Gastrocnemius medialis (tissue), 4 donors: ENCODE results near the gene HLA-DOB. TPM values are rescaled to one million over a fixed set of nuclear protein-coding genes. Genes with fewer than 3 reads are reported as not detected.

Source experiments
- ATAC-seq, 2 donors: fragments of 150-250 bp; one replicate each; pipeline ENCODE4 v1.9.1; 2016
- DNase-seq, 2 donors: peaks; one replicate each; pipeline ENCODE4 v3.0.0-alpha.2; 2019
- H3K27ac ChIP-seq, 4 donors: fragments of 200-600 bp; sonication (generic); 1 replicate in 1 of 4; 2 replicates in 3 of 4; pipeline ENCODE4 v1.5.1; 2016 to 2018; ENCODE audit warnings: mild to moderate bottlenecking in 2 of 4, moderate library complexity in 1 of 4
- H3K27me3 ChIP-seq, 3 donors: fragments of 200-600 bp; sonication (generic) in 2 of 3; 1 replicate in 1 of 3; 2 replicates in 2 of 3; pipeline versions ENCODE4 v1.5.1 to v1.6.0; 2016 to 2019; ENCODE audit warnings: mild to moderate bottlenecking in 1 of 3, moderate library complexity in 1 of 3
- H3K36me3 ChIP-seq, 2 donors: fragments of 200-600 bp; sonication (generic) in 1 of 2; one replicate each; pipeline ENCODE4 v1.5.1; 2017 to 2018
- H3K4me1 ChIP-seq, 2 donors: fragments of 200-600 bp; sonication (generic) in 1 of 2; one replicate each; pipeline ENCODE4 v1.5.1; 2016 to 2017; ENCODE audit warnings: mild to moderate bottlenecking in 2 of 2
- H3K4me3 ChIP-seq, 4 donors: fragments of 200-600 bp; sonication (generic) in 3 of 4; 1 replicate in 1 of 4; 2 replicates in 3 of 4; pipeline ENCODE4 v1.5.1; 2016 to 2019; ENCODE audit warnings: mild to moderate bottlenecking in 2 of 4
- H3K9me3 ChIP-seq, 3 donors: fragments of 200-600 bp; sonication (generic) in 2 of 3; 1 replicate in 1 of 3; 2 replicates in 2 of 3; pipeline ENCODE4 v1.5.1; 2016 to 2019
- CTCF ChIP-seq, 5 experiments: fragments of 450-650 bp in 3 of 5; fragments of 200-600 bp in 2 of 5; sonication (generic) in 2 of 5; IDR thresholded peaks in 4 of 5; conservative IDR thresholded peaks in 1 of 5; 1 replicate in 4 of 5; 2 replicates in 1 of 5; pipeline ENCODE4 v1.5.1; 2016 to 2019; ENCODE audit warnings: antibody characterized with exemption in 5 of 5, mild to moderate bottlenecking in 3 of 5, moderate library complexity in 3 of 5
- POLR2A ChIP-seq, 2 donors: fragments of 450-650 bp; IDR thresholded peaks; one replicate each; pipeline ENCODE4 v1.6.1; 2017; ENCODE audit warnings: antibody characterized with exemption in 2 of 2, mild to moderate bottlenecking in 2 of 2, moderate library complexity in 2 of 2
- in situ Hi-C, 4 donors: fragments of 200-750 bp; cut with MboI; loops; one replicate each; pipeline versions ENCODE4 v1.15.0 to v1.8.0; 2017; ENCODE audit warnings: low sequenced_read_pairs in 4 of 4
- intact Hi-C: fragments of 100-400 bp; cut with DNase I; formaldehyde crosslinking; loops from one replicate; pipeline ENCODE4 v1.15.1; 2023; ENCODE audit warnings: low total_unique reads
- total RNA-seq, 4 donors: library from RNA; depleted of rRNA; stranded (reverse); fragments of >200 nt; gene quantifications; one replicate each; pipeline versions ENCODE4 v1.1.0 to v1.2.3, GENCODE V29; 2016

HLA-DOB gene
- under 1 TPM in 3 of 4 donors, not detected in 1; 0.22 to 0.72 (median 0.36) TPM for total RNA-seq

DNA sequence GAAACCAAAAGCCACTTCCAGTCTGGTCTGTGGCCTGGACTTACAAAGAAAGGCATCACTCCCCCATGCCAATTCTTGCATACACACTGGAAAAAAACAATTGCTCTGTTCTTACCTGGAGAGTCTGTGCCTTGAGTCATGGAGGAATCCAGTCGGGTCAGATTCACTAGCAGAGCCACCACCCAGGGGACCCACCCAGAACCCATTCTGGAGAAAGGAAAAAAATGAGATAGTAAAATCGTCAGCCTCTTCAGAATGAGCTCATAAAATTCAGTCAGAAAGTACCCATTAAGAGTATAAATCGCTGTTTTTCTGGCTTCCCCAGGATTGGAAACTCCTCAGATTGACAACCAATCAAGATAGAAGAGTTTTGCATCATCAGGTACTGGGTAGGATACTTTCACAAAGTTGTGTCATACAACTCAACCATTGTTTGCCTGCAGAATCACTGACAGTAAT is at the start of gene HLA-DOB:
HLA-DOB (minus strand) TSS at position 257 of the 459 bp plus-strand sequence; CDS start at position 206, 51 bp downstream.
- peak within 1 kb of the TSS in 1 of 4 donors; percentile 19 for H3K4me3 ChIP-seq
- peaks cover 0 to 8% of the 10 kb centered on the region in 2 donors for H3K4me1 ChIP-seq
- DNase-seq (no peak), ATAC-seq (peak in 1 of 2 donors; percentile 84)
- intact Hi-C loops, result no loop called here
- H3K27me3 ChIP-seq, result no peaks in the 10 kb centered on the region
- no peaks in the 10 kb centered on the region for H3K9me3 ChIP-seq
- in situ Hi-C loops, result no loop called here
- TF ChIP-seq POLR2A (IDR thresholded peaks at IDR 0.05), result no peak
- no peak for TF ChIP-seq CTCF (IDR thresholded peaks at IDR 0.05 in 4 of 5, conservative IDR thresholded peaks at IDR 0.05 in 1 of 5)
- H3K36me3 ChIP-seq, result no peaks in the 10 kb centered on the region
- no peak within 1 kb of the TSS for H3K27ac ChIP-seq

DNA sequence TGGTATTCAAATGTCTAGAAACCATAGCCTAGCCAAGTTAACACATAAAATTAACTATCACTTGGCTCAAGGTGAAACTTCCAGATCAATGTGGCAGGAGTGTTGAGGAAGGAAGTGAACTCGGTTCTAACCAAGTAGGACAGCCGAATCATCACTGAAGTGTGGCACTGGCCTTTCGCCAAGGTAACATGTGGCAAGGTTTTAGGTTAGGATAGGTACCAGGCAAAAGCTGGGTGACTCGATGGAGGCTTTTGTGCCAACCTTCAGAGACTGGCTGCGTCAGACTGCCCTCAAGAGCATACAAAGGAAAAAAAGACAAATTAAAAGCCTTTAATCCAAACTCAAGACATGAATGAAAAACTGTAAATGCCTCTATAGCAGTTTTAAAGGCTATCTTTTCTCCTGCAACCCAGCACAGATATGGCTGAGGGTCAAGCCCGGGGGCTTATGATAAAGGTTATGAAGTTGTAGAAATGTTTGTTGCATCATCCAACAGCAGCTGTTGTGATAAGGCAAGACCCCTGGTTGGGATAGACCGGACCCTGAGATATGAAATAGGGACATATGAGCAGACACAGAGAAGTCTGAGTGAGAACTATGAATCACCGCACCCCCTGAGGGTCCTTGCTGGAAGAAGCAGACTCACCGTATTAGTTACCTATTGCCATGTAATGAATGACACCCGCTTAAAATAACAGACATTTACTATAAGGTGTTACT is 49.1 kb upstream of the HLA-DOB start:
- no peak overlapping the region for H3K4me3 ChIP-seq

DNA sequence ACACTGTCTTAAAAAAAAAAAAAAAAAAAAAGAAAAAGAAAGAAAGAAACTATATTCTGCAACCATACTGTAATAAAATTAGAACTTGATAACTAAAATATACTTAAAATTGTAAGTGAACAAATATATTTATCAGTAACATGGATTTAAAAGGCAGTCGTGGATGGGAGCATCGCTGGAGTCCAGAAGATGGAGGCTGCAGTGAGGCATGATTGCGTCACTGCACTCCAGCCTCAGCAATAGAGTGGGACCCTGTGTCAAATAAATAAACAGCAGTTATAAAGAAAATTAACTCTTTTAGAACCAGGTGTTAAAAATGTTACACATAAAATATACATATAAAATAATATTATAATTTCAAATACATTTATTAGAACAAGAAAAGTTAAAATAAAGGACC is 45.9 kb upstream of the HLA-DOB start:
- TF ChIP-seq POLR2A (IDR thresholded peaks at IDR 0.05), result no peak
- TF ChIP-seq CTCF (IDR thresholded peaks at IDR 0.05 in 4 of 5, conservative IDR thresholded peaks at IDR 0.05 in 1 of 5), result no peak
- no peaks in the 10 kb centered on the region for H3K36me3 ChIP-seq
- H3K27ac ChIP-seq, result no peak overlapping the region
- intact Hi-C loops (no loop called here), in situ Hi-C loops (no loop called here)
- ATAC-seq (no peak), DNase-seq (no peak)
- peaks cover 0 to 3% of the 10 kb centered on the region in 2 donors for H3K4me1 ChIP-seq
- H3K9me3 ChIP-seq, result no peaks in the 10 kb centered on the region
- H3K27me3 ChIP-seq, result no peaks in the 10 kb centered on the region
- no peak overlapping the region for H3K4me3 ChIP-seq

More for the DNA sequence above, 49.1 kb upstream of the HLA-DOB start:
- TF ChIP-seq CTCF (IDR thresholded peaks at IDR 0.05 in 4 of 5, conservative IDR thresholded peaks at IDR 0.05 in 1 of 5) (no peak), POLR2A (IDR thresholded peaks at IDR 0.05) (no peak)
- DNase-seq (no peak), ATAC-seq (no peak)
- Histone ChIP-seq H3K27ac (no peak overlapping the region), H3K27me3 (no peaks in the 10 kb centered on the region), H3K4me1 (peaks cover 0 to 3% of the 10 kb centered on the region in 2 donors), H3K9me3 (no peaks in the 10 kb centered on the region), H3K36me3 (no peaks in the 10 kb centered on the region)
- intact Hi-C loops (loop anchor here (5.0 kb wide), 2 partner anchors 39 to 449 kb away; no protein-coding TSS in a partner anchor), in situ Hi-C loops (no loop called here)

DNA sequence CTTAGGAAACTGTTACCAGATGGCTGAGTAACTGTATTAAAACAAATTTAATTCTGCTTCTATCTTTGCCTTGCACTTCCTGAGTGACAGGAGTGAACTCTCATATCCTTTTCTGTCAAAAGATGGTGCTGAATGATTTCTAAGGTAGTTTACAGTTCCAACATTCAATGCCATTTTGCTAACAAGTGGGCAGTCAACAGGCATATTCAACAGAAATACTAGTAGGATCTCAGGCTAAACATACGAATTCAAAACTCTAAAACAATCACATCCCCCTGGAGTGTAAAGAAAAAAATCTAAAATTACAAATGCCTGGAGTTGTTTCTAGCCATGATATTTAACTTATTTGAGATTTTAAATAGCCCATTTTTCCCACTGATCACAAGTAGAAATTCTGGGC is 43.9 kb upstream of the HLA-DOB start:
- H3K27ac ChIP-seq, result no peak overlapping the region
- H3K4me3 ChIP-seq, result no peak overlapping the region
- intact Hi-C loops, result no loop called here
- no peaks in the 10 kb centered on the region for H3K9me3 ChIP-seq
- peaks cover 0 to 3% of the 10 kb centered on the region in 2 donors for H3K4me1 ChIP-seq
- no peak for TF ChIP-seq POLR2A (IDR thresholded peaks at IDR 0.05)
- no peak for TF ChIP-seq CTCF (IDR thresholded peaks at IDR 0.05 in 4 of 5, conservative IDR thresholded peaks at IDR 0.05 in 1 of 5)
- H3K36me3 ChIP-seq, result no peaks in the 10 kb centered on the region
- no peak for ATAC-seq
- no peaks in the 10 kb centered on the region for H3K27me3 ChIP-seq
- no peak for DNase-seq
- in situ Hi-C loops, result no loop called here
